Measurements from ENCODE around the gene COA3. TPM values are rescaled to one million over a fixed set of nuclear protein-coding genes. Genes with fewer than 3 reads are reported as not detected.

The COA3 gene, protein sequence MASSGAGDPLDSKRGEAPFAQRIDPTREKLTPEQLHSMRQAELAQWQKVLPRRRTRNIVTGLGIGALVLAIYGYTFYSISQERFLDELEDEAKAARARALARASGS
- 50.7 TPM for total RNA-seq

DNA sequence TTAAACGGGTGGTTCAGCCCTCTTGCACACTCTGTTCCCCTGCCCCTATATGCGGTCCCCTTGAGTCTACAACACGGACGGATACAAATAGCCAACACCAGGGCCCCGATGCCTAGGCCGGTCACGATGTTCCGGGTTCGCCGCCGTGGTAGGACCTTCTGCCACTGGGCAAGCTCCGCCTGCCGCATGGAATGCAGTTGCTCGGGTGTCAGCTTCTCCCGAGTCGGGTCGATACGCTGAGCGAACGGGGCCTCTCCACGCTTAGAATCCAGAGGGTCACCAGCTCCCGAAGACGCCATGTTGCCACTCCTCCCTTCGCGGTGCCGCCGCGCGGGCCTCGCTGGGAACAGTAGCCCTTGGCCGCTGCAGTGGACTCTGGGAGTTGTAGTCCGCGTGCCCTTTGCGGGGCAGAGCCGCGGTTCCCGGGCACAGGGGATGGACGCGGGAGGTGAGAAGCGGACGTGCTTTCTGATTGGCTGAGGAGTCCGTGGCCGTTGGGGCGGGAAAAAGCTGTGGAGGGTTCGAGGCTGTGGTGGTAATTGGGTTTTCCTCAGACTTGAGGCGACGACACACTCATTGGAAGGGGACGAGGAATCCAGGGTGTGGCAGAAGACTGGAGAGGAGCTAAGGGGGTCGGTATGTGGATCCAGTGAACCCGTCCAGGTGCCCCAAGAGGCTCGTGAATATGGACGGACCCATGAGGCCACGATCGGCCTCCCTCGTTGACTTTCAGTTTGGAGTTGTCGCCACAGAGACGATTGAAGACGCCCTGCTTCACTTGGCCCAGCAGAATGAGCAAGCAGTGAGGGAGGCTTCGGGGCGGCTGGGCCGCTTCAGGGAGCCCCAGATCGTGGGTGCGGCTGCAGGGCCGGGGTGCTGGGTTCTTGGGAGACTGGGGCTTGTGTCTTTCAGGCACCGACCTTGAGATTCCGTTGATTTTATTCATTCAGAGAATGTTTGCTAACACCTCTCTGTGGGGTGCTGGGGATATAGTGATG lies at the start of gene COA3, which contains the start of gene CNTD1:
COA3 (minus strand) TSS at position 322 of the 998 bp plus-strand sequence; CDS start at position 299, 23 bp downstream.
CNTD1 (plus strand) TSS at position 479 of the 998 bp plus-strand sequence; CDS start at position 686, 207 bp downstream.
- DNase-seq = peak; percentile 93

DNA sequence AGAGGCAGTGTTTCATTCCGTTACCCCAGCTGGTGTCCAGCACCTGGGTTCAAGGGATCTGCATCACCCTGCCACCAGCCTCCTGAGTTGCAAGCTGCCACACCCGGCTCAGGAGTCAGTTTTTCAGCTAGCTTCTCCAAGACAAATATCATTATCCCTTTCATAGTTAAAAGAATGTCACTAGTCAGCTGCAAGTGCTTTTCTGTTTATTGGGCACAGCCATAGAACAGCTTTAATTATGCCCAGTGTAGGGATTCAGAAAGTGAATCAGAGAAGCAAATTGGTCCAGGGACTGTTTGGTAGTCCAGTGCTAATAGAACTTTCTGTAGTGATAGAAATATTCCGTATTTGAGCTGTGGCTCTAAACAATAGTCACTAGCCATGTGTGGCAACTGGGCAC lies 49.6 kb upstream of the COA3 start:
- DNase-seq = no peak

DNA sequence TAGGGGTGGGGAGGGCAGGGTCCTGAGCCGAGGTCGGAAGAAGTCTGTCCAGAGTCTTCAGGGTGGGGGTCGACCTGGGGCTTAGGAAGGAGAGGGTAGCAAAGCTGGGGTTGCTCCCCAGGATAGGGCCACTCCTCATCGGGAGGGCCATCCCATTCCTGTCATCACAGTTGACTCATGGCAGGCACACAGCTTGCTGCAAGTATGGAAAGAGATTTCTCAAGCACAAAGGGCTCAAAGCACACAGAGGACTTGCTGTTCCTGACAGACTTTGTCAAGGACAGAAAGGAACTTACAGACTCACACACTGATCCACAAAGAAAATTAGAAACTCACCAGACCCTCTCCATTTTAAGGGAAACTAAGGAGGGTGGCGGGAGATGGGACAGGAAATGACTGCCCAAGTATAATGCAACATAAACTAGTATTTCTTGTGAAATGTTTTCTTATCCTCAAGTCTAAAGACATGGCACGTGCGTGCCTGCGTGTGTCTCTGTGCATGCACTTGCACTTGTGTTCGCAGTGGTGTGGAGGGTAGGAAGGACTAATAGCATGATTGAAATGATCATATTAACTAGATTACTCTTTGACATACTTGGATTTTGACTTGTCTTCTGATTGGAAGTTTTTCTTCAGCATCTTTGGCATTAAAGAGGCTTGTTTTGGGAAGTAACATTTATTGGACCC lies 48.2 kb upstream of the COA3 start:
- no peak for DNase-seq

DNA sequence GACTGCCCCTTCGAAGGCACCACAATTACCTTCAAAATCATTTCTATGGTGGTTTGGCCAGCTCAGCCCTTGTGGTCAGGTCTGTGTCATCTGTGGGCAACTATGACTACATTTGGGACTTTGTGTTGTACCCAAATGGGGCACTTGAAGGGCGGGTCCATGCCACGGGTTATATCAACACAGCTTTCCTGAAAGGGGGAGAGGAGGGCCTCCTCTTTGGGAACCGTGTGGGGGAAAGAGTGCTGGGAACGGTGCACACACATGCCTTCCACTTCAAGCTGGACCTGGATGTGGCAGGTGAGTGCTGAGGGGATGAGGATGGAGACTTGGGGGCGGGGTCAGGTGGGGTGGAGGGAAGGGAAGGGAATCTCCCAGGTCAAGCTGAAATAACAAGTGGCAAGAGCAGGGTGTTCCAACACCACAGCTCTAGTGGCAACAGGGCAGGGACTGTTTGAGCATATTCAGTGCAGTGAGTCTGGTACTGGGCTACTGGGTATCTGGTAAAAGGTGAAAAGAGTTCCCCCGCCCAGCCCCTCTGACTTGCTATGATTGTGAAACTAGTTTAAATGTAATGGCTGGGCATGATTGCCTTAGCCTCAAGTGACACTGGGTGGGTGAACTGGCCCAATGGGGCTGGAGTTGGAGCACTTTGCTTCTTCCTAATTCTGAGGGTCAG lies 47.6 kb upstream of the COA3 start:
- DNase-seq = no peak

DNA sequence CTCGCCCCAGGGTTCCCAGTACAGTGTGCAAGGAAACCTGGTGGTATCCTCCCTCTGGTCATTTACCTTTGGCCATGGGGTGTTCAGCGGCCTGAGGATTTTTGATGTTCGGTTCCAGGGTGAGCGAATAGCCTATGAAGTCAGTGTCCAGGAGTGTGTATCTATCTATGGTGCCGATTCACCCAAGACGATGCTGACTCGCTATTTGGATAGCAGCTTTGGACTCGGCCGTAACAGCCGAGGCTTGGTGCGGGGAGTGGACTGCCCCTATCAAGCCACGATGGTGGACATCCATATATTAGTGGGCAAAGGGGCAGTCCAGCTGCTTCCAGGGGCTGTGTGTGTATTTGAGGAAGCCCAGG lies 47.0 kb upstream of the COA3 start:
- no peak for DNase-seq

DNA sequence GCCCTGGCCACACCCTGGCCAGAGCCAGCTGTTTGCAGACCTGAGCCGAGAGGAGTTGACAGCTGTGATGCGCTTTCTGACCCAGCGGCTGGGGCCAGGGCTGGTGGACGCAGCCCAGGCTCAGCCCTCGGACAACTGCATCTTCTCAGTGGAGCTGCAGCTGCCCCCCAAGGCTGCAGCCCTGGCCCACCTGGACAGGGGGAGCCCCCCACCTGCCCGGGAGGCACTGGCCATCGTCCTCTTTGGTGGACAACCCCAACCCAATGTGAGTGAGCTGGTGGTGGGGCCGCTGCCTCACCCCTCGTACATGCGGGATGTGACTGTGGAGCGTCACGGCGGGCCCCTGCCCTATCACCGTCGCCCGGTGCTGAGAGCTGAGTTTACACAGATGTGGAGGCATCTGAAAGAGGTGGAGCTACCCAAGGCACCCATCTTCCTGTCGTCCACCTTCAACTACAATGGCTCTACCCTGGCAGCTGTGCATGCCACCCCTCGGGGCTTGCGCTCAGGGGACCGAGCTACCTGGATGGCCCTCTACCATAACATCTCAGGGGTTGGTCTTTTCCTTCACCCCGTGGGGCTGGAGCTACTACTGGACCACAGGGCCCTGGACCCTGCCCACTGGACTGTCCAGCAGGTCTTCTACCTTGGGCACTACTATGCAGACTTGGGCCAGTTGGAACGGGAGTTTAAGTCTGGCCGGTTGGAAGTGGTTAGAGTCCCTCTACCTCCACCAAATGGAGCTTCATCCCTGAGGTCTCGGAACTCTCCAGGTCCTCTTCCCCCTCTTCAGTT lies 46.5 kb upstream of the COA3 start:
- DNase-seq = no peak

DNA sequence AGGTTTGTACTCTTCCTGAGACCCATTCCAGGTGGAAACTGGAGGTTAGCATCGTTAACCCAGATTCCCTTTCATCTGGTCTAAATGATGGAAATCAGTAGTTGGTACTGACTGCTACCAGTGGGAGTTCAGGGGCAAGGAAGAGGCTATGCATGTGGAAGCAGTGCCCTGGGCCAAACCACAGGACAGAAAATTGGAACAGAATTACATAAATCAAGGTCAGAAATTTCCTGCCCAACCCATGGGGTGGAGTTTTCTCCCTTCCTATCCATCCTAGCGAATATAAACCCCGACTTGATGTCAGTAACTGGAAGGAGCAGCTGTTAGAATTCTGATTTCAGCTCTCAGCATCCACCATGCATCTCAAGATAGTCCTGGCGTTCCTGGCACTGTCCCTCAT lies 45.8 kb upstream of the COA3 start, which contains the start of gene AOC2:
AOC2 (plus strand) TSS at position 310 of the 400 bp plus-strand sequence; CDS start at position 357, 47 bp downstream.
- no peak for DNase-seq

DNA sequence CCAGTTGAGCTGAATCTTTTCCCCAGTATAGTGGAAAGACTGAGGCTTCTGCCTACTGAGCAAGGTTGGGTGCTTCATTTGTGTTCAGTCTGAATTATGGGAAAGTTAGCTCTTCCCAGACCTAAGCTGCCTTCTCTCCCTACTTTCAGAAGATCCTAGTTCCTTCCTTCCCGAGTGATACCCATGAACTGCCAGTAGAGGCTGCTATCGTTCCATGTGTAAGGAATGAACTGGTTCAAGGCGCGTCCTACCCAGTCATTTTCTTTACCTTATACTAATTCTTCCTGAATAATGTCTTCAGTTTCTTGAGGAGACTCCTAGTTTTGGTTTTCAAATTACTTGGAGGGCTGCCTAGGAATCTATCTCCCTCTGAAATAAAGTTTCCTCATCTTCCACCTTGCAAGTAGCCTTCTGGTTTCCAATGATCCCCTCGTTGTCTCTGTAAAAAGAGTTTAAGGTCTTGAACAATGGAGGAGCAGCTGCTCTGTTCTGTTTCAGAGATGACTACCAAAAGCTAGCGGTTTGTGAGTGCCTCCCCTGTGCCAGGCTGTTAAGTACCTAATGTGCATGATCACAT lies 44.9 kb upstream of the COA3 start:
- DNase-seq = peak; percentile 82

DNA sequence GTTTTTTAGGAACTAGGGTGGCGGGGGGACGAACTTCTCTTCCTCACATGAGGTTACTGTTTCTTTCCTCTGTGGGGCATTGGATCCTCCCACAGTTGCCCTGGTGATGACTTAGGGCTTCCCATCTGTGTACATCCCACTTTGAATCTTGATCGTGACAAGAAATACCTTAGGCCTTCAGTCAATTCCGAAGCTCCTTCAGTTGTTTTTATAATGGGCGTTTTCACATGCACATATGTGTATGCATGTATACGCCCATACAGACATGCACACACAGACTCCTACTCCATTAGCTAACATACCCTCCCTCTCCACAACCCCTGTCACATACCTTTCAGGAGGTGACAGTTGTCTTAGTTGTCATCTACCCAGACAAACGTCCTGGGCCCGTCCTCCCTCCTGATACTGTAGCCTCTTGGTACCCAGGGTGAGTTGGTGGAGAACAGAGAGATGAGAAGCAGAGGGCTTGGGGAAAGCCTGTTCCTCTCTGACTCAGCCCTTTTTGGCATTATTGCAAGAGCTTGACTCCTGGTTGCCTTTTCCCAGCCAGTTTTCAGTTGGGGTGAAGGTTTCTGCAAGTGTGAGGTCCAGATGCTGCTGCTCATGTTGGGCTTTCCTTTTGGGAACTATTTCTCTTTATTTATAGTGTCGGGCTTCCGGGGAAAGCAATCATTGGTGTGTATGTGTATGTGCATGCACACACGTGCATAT lies 43.6 kb upstream of the COA3 start:
- DNase-seq = no peak

DNA sequence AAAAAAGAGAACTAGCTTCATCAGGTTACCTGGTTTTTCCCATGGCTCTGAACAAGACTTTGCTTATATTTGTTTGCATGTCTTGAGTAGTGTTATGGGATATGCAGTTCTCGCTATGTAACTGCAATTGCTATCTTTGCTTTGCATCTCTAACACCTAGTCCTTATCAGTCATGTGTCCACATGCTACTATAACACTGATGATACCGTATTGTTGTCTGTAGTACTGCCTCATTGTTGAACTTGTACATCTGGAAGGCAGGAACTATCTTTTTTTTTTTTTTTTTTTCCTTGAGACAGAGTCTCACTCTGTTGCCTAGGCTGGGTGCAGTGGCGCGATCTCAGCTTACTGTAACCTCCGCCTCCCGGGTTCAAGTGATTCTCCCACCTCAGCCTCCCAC lies 37.2 kb upstream of the COA3 start:
- no peak for DNase-seq

DNA sequence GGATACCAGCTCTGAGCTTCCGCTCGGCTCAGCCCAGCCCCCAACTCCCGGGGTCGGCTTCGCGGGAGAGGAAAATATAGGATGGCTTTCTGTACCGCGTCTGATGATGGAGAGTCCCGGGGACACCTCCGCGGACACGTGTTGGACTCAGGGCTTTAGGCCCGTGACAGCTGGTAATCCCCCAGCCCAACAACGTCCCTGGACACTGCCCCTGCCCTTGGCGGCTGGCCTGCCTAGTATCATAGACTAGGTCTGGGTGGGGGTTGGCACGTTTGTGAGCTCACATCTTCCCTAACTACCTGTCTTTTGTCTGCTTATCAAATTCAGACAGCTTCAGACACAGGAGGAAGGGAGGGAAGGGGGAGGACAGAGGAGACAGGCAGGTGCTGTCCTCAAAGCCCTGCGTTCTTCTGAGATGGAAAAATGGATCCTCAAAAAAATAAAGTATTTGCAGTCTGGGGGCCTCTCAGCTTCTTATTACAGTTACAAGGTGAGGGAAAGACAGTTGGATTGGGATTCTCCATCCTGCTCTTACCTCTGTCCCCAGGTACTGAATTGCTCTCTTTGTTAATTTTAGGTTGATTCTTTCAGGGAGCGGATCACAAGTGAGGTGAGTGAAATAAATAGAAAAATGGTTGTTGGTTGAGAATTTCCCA lies 35.4 kb upstream of the COA3 start:
- no peak for DNase-seq

DNA sequence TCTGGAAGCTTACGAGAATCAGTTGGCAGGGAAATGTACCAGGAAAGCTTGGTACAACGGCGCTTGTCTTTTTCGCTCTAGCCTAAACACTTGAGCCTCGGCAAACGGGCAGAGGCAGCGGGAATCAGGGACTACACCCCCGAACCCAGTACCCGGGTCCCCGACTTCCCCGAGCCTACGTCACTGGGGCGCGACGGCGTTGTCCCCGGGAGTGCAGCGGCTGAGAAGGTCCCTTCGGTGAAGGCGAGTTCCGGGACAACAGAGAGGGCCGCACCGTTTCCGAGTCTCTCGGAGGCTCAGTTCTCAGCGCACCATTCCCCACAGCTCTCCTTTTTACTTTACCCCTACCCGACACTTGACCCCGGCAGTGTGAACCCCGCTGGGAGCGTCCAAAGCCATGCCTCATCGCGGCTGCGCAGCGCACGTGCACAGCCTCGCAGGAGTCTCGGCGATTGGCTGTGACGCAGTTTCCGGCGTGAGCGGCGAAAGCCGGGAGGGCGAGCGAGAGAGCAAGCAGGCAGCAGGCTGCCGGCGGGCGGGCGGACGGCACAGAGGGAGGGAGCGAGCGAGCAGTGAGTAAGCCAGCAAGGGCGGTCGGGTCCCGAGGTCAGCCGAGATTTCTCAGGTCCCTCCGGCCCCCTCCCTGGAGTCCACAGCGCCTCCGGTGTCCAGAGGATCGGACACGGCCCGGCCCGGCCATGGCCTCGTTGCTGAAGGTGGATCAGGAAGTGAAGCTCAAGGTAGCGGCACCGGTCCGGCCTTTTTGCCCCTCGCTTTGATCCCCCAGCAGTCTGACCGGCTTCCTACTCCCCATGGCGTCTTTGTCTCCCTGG lies 34.6 kb upstream of the COA3 start, which contains the start of gene PSME3:
PSME3 (plus strand) TSS at position 464 of the 833 bp plus-strand sequence; CDS start at position 699, 235 bp downstream.
- peak; percentile 95 for DNase-seq

DNA sequence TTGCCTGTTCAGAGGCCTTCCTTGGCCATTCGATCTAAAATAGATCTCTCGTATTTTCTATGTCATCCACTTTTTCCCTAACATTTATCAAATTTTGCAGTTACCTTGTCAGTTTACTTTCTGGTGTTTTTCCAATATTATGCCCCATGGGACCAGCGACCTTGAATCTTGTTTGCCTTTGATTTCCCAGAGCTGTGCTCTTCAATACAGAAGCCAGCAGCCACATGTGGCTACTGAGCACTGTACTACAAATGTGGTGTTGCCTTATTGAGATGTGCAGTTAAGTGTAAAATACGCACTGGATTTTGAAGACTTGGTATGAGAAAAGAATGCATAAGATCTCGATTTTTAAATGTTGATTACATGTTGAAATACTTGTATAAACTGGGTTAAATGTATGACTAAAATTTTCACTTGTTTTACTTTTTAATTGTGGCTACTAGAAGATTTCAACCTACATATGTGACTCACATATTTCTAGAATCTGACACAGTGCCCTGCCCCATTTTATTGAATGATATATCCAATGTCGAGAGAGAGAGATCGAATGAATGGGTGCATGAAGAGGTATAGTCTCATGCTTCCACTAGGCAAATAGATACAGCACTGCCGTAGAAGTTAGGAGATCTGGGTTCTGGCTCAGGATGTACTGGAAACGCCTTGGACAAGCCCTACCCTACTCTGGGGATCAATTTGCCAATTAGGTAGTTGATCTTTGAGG lies 33.9 kb upstream of the COA3 start:
- DNase-seq = no peak

DNA sequence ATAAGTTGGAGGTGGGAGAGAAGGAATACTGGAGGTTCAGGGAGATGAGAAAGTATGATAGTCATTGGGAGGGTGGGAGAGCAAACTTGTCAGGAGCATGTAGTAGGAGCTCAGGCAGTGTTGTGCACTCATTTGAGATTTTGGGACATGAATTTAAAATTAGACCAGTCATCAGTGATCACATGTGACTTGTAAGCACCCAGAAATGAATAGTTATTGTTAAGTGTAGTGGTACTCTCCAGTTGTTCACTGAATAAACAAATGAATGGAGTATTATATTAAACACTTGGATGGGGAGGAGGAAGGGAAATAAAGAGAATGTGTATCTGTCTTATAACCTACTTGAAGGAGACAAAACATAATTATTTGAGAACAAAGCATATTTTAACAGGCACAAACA lies 32.5 kb upstream of the COA3 start:
- no peak for DNase-seq

DNA sequence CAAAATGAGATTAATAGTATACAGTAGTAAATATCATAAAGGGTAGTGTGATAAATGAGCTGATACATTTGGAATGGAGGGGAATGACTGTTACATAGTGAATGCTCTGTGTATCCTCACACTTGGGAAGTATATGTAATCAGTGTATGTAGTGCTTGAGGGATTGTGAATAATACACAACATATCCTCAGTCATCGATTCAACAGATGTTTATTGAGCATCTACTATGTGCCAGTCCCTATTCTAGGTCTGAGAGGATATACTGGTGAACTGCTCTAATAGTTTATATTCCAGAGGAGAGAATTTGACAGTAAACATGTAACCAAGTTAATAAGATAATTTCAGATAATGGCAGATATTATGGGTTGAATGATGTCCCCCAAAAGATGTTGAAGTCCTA lies 29.0 kb upstream of the COA3 start:
- no peak for DNase-seq

DNA sequence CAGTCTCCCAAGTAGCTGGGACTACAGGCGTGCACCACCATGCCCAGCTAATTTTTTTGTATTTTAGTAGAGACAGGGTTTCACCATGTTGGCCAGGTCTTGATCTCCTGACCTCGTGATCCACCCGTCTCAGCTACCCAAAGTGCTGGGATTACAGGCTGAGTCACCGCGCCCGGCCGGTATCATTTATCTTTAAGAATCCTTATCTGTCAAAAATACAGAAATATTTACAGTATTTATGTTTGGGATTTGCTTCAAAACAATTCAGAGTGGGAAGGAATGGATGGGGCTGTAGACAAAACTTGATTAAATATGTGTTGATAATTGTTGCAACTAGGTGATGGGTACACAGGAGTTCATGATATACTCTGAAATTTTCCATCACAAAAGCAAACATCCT lies 22.7 kb upstream of the COA3 start:
- DNase-seq = no peak

DNA sequence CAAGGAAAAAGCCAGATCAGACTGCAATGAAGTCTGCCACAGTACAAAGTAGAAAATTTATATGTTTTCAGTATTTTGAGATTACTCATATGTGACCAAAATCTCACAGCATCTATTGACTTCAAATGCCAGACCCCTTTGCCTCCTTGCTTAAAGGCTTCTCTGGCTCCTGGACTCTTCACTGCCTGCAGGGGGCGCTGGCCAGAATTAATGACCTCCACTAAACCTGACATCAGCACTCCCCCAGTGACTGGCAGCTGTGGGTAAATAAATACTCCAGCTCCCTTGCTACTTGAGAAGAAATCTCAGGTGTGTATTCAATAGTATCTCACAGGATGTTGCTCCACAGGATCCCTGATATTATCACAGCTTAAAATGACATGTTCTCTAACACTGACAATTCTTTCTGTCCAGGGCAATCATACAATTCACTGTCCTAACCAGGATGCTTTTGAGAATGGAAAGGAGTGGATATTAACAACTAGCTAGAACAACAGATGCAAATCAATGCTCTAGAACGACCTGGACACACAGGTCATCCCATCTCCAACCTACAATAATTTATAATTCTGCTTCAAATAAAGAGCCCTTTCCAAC lies 21.5 kb upstream of the COA3 start:
- DNase-seq = peak; percentile 57

DNA sequence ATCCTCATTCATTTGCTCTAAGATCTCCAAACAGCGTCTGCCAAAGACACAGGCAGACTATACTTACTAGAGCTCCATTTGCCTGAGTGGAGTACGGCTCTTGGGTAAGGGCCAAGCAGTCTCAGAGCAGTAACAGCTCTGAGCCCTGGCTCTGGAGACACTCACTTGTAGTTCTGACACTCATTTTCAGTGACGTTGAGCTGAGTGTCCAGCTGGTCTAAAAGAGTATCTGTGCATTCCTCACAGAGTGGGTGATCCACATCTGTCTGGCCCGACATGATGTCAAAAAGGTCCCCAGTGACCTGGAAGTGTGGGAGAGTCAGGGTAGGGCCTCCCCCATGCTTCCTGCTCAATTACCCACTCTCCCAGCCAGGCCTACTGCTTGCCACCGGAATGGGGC lies 19.9 kb upstream of the COA3 start:
- DNase-seq = no peak

Data from tongue (tissue), 2 donors.